Epidermal melanocyte (primary cell): Measurements from ENCODE around the gene ATP7B.
A peak's percentile ranks its signal among the peaks of the same experiment; 100 is the strongest.
"Not testable (repeated sequence)": the region's sequence is repeated elsewhere in the genome, so short reads cannot be mapped to it uniquely, and the experiment has no call there.

Source experiments
- DNase-seq: peaks from one replicate; pipeline ENCODE4 v3.0.0; 2011; ENCODE audit warnings: low spot score; ENCODE audit not compliant: insufficient read length

The ATP7B gene

DNA sequence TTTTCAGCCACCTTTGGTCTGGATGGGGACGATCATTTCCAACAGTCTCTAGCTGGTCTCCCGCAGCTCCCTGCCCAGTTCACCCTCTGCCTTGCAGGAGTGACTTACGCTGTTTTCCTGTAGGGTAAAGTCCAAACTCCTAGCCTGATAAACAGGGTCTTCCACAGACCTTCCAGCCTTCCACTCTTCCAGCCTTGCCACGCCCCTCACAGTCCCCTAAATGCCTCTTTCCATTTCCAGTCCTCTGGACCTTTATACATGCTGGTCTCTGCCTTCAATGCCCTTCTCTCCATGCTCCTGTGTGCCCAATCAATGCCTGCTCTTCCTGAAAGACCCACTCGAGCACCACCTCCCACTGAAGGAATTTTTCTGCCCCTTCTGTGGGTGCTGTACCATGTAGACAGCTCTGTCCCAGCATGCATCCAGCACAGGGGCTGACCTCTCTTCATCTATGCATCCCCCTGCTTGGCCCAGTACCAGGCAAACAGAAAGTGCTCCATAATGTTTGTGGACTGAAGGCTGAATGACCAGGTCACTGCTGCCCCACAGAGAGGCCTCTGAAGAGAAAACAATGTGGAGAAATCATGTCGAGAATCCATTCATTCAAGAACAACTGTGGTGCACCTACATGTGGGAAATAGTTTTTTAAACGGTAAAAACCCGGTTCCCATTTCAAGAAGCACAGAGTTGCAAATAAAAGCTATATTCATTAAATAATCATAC, 4.6 kb downstream of the ATP7B start:
- DNase-seq, result no peak

DNA sequence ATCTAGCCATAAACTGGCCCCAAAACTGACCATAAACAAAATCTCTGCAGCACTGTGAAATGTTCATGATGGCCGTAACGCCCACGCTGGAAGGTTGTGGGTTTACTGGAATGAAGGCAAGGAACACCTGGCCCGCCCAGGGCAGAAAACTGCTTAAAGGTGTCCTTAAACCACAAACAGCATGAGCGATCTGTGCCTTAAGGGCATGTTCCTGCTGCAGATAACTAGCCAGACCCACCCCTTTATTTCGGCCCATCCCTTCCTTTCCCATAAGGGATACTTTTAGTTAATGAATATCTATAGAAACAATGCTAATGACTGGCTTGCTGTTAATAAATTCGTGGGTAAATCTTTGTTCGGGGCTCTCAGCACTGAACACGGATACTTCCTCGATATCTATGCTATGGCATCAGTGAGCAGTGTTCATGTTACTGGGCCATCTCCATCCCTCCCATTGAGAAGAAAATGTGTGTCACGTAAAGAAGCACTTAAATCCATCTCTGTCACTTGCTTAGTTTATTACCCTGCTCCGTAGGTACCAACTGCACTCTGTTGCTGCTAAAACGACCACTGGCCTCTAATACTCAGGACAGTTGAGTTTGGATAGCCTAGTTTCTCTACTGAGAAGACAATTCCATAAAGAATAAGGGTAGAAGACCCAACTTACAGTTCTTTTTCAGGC, 5.3 kb downstream of the ATP7B start:
- no peak for DNase-seq

DNA sequence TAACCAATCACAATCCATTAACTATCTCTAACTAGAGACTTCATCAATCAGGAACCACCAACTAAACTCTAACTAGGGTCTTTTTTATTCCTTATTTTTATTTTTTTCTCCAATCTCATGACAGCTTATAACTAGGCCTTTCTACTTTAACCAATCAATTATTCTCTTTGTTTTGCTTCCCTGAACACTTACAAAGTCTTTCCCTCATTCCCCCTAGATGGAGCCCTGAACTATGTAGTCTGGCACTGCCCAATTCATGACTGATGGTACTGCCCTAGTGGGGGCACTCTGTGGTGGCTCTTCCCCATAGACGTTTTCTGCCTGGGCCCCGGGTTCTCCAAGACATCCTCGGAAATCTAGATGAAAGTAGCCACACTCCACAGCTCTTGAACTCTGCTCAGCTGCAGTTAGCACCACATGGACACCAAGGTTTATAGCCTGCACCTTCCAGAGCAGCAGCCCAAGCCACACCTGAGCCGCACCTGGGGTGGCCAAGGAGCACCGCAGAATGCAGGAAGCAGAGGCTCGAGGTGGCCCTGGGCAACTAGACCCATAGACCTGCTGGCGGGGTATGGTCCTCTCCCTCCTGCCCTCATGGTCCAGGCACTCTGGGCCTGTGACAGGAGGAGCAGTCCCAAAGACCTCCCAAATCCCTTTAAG, 6.6 kb downstream of the ATP7B start:
- DNase-seq, result no peak

DNA sequence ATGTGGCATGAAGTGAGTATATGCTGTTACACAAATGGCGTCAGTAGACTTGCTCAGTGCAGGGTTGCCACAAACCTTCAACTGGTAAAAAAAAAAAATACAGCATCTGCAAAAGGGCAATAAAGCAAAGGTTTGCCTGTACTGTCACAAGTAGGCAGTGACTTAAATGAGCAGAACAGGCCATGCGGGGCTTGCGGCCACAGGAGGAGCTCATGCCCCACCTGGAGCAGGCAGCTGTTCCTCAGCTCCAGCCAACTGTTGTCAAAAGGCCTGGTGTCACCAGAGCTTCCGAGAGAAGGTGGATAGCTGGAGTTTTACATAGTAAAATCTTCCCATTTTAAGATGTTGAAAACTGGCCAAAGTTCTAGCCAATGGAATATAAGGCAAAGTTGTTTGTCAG, 7.7 kb downstream of the ATP7B start:
- DNase-seq, result no peak

DNA sequence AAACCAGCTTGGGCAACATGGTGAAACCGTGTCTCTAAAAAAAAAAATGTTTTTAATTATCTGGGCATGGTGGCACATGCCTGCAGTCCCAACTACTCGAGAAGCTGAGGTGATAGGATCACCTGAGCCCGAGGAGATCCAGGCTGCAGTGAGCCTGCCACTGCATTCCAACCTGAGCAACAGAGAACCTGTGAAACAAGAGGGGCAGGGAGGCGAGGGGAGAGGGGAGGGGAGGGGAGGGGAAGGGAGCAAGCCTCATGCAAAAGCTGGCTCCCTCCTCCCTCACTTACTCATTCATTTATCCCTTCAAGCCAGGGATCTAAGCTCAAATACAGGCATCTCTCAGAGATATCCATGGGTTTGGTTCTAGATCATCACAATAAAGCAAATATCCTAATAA, 8.9 kb downstream of the ATP7B start:
- DNase-seq, result no peak

DNA sequence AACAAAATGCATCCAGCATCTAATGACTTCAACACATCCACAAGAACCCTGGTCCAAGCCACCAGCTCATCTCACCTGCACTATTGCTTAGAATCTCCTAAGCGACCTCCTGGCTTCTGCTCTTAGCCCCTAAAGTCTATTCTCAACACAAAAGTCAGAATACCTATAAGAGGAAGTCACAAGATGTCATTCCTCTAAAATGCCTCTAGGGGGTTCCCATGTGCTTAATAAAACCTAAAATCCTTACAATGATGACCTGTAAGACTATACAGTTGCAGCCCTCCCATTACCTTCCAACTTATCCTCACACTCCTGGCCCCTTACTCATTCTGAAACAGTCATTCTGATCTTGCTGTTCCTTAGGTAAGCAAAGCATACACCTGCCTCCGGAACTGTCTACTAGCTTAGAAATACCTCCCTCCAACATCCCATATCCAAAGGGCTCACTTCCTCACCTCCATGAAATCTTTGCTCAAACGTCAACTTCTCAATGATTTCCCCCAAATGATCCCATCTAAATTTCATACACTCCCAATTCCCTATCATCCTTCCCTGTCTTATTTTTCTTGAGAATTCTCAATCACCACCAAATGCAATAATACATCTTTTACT, 10.0 kb downstream of the ATP7B start:
- DNase-seq, result peak; percentile 69

DNA sequence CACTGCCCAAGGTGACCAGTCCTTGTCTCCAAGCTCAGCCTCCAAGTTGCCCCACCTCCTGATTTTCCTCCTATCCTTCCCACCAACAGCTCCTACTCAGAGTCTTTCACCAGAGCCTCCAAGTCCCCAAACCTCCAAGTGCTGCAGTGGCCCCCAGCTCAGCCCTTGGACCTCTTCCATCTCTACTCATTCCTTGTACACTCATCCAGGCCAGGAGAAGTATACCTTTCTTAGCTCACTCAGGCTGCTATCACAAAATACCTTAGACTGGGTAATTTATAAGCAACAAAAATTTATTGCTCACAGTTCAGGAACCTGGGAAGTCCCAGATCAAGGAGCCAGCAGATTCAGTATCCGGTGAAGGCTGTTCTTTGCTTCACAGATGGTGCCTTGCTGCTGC, 11.3 kb downstream of the ATP7B start:
- DNase-seq, result no peak

DNA sequence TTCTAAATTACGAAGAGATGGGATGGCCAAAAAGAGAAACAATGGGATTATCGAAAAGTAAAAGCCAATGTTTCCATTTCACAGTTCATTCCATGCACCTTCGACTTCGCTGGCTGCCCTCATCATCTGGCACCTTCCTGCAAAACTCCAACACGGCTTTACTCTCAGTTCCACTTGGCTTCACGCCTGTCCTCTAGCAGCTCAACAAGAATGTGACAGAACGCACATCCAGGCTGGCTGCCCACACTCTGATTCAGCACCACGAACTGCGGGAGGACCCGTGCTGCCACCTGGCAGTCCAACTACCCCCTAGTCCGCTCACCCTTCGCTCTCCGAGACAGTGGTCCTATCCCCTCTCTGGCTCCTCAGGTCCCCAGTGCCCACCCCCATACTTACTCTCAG, 11.7 kb downstream of the ATP7B start:
- no peak for DNase-seq

DNA sequence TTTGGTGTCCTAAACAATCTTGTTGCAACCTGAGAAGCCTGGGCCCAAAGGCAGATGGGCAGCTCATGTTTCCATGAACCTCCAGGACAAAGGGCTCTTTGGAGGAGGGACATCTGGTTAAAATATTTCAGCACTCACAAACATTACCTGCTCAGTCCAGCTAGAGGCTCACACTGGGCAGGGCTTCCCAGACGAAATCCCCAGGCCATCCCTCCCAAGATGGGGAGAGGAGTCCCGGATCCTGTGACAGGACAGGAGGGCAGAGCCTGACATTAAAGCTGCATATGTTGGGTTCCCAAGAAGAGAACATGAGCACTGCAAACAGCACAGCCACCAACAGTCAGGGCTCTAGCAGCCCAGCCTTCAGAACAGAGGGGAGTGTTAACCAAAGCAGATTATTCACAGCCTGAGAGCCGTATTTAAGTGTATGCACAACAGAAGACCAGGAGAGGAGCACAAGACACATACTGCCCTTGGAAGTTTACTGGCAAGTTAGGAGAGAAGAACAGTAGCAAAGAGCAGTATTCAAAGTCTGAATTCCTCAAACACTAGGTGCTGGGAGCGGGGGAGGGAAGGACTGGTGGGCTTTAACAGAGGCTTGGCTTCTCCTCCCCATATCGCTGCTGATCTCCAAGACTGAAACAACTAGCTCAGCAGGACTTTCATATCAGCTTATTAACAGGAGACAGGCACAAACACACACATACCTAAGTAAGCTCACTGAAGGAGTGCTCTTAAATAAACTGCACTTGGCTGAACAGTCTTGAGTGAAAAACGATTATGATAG, 12.3 kb downstream of the ATP7B start:
- no peak for DNase-seq

DNA sequence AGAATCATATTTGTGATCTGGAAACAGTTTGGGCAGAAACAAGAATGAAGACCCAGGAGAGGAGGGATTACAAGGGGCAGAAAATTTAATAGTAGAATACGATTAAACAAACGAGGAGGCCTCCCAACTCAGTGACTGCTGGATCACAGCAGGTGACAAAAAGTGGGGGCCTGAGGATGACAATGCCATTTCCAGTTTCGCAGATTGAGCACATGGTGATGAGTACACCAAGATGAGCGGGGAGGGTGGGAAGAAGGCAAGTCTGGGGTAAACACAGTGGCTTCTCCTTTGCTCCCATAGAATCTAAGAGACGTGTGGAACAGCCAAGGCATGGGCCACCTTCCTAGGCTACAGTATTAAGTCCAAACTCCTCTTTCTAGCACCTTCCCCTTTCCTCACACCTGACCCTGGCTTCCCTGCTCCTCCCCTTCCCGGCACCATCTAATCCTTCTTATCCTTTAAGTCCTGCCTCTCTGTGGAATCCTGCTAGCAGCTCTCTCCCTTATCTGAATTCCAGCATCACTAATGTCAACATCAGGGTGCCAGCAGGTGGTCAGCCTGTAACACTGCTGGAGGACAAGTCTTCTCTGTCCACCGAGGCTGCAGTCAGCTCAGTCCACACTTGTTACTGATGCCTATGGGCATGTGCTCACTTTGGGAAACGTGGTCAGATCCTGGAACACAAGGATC, 13.5 kb downstream of the ATP7B start:
- DNase-seq, result no peak

DNA sequence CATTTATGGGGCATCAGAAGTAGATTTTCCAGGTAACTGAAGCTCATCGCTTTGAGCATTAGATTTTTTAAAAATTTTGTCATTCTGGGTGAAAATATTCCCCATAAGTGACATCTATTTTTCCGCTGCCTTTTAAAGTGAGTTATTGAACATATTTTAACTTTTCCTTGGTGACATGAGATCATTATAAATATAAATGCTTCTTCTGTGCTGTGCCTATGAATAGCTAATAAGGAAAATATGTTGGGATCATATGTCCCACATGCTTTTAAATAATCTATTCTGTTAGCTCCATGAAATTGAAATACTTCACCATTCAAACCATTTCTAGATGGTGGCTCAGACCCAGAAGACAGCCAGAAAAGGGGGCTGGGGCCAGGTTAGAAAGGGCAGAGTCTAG, 14.1 kb downstream of the ATP7B start:
- no peak for DNase-seq

DNA sequence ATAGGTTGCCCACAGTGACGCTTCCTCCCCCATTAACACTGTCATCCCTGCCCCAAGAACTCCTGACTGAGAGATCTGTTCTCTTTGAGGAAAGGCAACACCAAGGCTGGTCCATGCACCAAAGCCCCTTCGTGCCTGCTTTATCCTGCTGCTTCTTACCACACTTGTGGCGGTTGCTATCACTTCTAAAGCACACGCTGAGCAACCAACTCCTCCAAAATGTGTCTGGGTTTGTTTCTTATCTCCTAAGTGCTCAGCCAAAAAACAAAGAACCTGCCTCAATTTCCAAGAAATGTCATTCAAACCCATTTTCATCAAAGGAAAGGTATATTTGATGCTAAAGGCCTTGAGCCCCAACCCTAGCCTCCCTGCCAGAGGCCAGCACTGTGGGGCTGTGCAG, 14.6 kb downstream of the ATP7B start:
- DNase-seq, result no peak

DNA sequence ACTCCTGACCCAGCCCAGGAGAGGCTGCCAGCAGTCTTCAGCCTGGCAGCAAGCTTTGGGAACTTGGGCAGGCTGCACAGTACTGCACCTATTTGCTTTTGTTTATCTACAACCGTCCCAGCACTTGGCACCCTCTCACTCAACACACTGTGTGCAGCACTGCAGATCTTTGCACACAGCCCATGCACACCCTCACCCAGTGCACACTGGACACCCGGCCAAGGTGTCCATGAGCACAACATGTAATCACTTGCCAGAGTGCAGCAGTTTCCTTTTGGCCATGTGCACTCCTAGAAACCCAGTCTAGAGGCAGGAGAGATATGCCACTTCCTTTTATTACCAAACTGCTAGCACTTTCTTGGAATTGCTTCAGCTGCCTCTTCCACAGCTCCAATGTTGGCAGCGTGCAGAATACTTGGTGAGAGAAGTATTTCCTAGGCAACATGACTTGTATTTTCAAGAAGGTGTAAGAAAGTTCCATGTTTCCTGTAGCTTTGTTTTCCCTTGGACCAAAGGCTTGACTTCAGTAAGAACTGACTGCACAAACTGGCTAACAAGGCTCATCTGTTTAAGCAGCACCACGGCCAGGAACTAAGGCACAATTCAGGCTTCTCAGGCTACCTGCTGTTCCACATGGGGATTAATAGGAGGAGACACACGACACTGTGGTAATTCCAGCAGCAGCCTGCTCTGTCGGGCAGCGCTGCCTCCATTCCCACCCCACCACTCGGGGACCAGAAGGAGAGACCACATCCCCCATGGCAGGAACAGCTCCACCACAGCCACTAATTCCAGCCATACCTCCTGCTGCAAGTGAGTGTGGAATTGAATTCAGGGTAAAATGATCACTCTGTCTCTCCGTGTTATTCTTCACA, 15.3 kb downstream of the ATP7B start:
- DNase-seq, result no peak

DNA sequence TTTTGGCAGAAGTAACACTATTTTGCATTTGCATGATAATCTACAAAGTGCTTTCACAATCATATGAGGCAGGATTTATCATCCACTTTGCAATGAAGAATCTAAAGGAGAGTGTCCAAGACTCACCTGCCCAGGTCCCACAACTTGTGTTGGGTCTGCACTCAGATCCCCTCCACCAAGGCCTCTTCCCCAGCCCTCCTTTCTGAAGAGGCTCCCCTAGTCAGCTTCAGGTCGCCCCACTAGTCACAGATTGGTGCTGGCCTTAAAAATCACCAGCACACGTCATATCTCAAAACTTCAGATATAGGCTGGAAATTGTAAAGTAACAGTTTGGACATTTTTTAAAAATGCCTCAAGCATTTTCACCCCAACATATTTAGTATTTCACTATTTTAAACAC, 17.5 kb downstream of the ATP7B start:
- no peak for DNase-seq

DNA sequence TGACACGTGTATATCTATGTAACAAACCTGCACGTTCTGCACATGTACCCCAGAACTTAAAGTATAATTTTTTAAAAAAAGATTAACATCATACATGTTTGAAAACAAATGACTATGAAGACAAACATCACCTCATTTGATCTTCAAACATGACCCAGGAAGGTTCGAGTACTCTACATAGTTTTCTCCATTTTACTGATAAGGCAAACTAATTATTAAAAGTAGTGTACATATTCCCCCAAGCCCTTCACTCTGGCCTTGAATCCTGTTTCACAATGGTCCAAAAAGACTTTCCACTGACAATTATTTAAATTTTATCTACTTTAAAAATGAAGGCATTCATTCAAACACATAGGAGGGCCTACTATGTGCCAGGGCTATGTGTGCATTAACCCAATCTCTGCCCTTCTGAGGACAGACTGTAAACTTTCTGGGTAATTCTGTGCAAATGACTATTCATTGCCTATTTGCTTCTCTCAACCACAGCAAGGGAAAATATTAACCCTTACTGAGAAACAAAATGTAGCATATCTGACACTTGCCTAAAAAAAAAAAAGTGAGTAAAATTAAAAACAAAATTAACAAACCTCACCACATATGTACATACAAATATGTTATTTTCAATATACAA, 22.1 kb downstream of the ATP7B start:
- no peak for DNase-seq

DNA sequence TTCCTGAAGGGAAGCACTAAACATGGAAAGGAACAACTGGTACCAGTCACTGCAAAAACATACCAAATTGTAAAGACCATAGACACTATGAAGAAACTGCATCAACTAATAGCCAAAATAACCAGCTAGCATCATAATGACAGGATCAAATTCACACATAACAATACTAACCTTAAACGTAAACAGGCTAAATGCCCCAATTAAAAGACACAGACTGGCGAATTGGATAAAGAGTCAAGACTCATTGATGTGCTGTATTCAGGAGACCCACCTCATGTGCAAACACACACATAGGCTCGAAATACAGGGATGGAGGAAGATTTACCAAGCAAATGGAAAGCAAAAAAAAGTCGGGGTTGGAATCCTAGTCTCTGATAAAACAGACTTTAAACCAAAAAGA, 26.3 kb downstream of the ATP7B start:
- not testable (repeated sequence) for DNase-seq

DNA sequence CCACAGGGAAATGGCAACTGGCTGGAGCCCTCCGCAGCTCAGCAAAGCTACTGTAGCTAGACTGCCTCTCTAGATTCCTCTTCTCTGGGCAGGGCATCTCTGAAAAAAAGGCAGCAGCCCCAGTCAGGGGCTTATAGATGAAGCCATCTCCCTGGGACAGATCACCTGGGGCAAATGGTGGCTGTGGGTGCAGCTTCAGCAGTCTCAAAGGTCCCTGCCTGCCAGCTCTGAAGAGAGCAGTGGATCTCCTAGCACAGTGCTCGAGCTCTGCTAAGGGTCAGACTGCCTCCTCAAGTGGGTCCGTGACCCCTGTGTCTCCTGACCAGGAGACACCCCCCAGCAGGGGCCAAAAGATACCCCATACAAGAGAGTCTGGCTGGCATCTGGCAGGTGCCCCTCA, 28.0 kb downstream of the ATP7B start:
- DNase-seq, result not testable (repeated sequence)

DNA sequence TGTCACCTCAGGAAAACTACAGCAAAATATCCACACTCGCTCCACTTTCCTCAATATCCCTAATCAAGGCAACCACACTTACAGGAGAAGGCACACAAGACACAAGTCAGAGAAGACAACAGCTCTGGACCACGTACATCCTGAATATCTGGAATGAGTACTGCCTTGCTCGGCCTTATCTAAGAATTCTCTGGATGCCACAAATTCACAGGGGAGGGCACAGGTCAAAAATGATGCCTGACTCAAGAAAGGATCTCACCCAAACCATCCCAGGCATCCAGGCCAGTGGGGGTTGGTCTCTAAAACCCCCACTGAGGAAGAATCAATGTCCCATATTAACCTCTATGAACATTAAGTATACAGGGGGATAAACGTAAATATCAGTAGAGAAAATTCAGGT, 29.9 kb downstream of the ATP7B start:
- no peak for DNase-seq

DNA sequence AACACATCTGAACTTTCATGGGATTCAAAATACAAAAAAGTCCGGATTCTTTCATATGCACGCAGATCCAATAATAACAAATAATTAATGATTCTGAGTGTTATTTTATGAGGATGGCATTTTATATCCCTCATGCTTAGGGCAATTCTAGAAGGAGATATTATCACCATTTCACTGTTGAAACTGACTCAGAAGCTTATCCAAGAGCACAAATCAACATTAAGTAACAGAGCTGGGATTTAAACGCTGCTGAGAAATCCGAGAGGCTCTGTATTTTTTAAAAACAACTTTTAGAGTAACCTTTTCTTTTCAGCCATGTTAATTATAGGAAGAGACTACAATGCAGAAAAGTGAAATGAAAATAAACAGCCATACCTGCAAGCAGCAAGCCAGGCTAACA, 30.3 kb downstream of the ATP7B start:
- DNase-seq, result no peak
